Measurements from ENCODE around the gene TINAGL1.

Gene TINAGL1

GRCh38 chr1:31591425-31592093 lies 15.2 kb downstream of the TINAGL1 start:
- H3K27ac ChIP-seq (ENCODE audit: low read depth, low read length): peak overlapping the region; percentile 70
- peaks cover 11% of the 10 kb centered on the region for H3K4me1 ChIP-seq (ENCODE audit: control insufficient read depth, insufficient read depth, low read length)
- no peaks in the 10 kb centered on the region for H3K27me3 ChIP-seq (ENCODE audit: control insufficient read depth, insufficient read depth, low read length)
- H3K9ac ChIP-seq (ENCODE audit: low read length): no peak overlapping the region
- peak overlapping the region; percentile 39 for H3K4me3 ChIP-seq (ENCODE audit: low read length)
- no peaks in the 10 kb centered on the region for H3K36me3 ChIP-seq (ENCODE audit: control insufficient read depth, insufficient read depth, low read length)

GRCh38 chr1:31592132-31592531 lies 15.8 kb downstream of the TINAGL1 start:
- H3K36me3 ChIP-seq (ENCODE audit: control insufficient read depth, insufficient read depth, low read length): no peaks in the 10 kb centered on the region
- H3K4me3 ChIP-seq (ENCODE audit: low read length): peak overlapping the region; percentile 39
- H3K9ac ChIP-seq (ENCODE audit: low read length): no peak overlapping the region
- H3K4me1 ChIP-seq (ENCODE audit: control insufficient read depth, insufficient read depth, low read length): peaks cover 11% of the 10 kb centered on the region
- H3K27ac ChIP-seq (ENCODE audit: low read depth, low read length): peak overlapping the region; percentile 70
- H3K27me3 ChIP-seq (ENCODE audit: control insufficient read depth, insufficient read depth, low read length): no peaks in the 10 kb centered on the region

- no peak overlapping the region for H3K4me3 ChIP-seq (ENCODE audit: low read length)
- H3K4me1 ChIP-seq (ENCODE audit: control insufficient read depth, insufficient read depth, low read length): peaks cover 3% of the 10 kb centered on the region
- no peaks in the 10 kb centered on the region for H3K27me3 ChIP-seq (ENCODE audit: control insufficient read depth, insufficient read depth, low read length)
- no peak overlapping the region for H3K9ac ChIP-seq (ENCODE audit: low read length)
- H3K27ac ChIP-seq (ENCODE audit: low read depth, low read length): no peak overlapping the region
- H3K36me3 ChIP-seq (ENCODE audit: control insufficient read depth, insufficient read depth, low read length): no peaks in the 10 kb centered on the region
Measured at GRCh38 chr1:31593136-31593665, 16.9 kb downstream of the TINAGL1 start.

GRCh38 chr1:31593770-31594632 lies 17.7 kb downstream of the TINAGL1 start:
- Histone ChIP-seq H3K4me1 (ENCODE audit: control insufficient read depth, insufficient read depth, low read length) (no peaks in the 10 kb centered on the region), H3K27ac (ENCODE audit: low read depth, low read length) (no peak overlapping the region), H3K9ac (ENCODE audit: low read length) (no peak overlapping the region), H3K4me3 (ENCODE audit: low read length) (no peak overlapping the region), H3K27me3 (ENCODE audit: control insufficient read depth, insufficient read depth, low read length) (no peaks in the 10 kb centered on the region), H3K36me3 (ENCODE audit: control insufficient read depth, insufficient read depth, low read length) (no peaks in the 10 kb centered on the region)

GRCh38 chr1:31595836-31596736 lies 19.8 kb downstream of the TINAGL1 start:
- no peaks in the 10 kb centered on the region for H3K4me1 ChIP-seq (ENCODE audit: control insufficient read depth, insufficient read depth, low read length)

GRCh38 chr1:31596737-31597097 lies 20.4 kb downstream of the TINAGL1 start:
- H3K4me3 ChIP-seq (ENCODE audit: low read length): no peak overlapping the region
- no peaks in the 10 kb centered on the region for H3K27me3 ChIP-seq (ENCODE audit: control insufficient read depth, insufficient read depth, low read length)
- H3K36me3 ChIP-seq (ENCODE audit: control insufficient read depth, insufficient read depth, low read length): no peaks in the 10 kb centered on the region
- no peak overlapping the region for H3K9ac ChIP-seq (ENCODE audit: low read length)
- H3K4me1 ChIP-seq (ENCODE audit: control insufficient read depth, insufficient read depth, low read length): no peaks in the 10 kb centered on the region
- H3K27ac ChIP-seq (ENCODE audit: low read depth, low read length): no peak overlapping the region

More at GRCh38 chr1:31595836-31596736, 19.8 kb downstream of the TINAGL1 start:
- Histone ChIP-seq H3K9ac (ENCODE audit: low read length) (no peak overlapping the region), H3K36me3 (ENCODE audit: control insufficient read depth, insufficient read depth, low read length) (no peaks in the 10 kb centered on the region), H3K27me3 (ENCODE audit: control insufficient read depth, insufficient read depth, low read length) (no peaks in the 10 kb centered on the region), H3K27ac (ENCODE audit: low read depth, low read length) (no peak overlapping the region), H3K4me3 (ENCODE audit: low read length) (no peak overlapping the region)

GRCh38 chr1:31598980-31599379 lies 22.7 kb downstream of the TINAGL1 start:
- H3K27ac ChIP-seq (ENCODE audit: low read depth, low read length): no peak overlapping the region
- H3K36me3 ChIP-seq (ENCODE audit: control insufficient read depth, insufficient read depth, low read length): no peaks in the 10 kb centered on the region
- H3K27me3 ChIP-seq (ENCODE audit: control insufficient read depth, insufficient read depth, low read length): no peaks in the 10 kb centered on the region
- H3K9ac ChIP-seq (ENCODE audit: low read length): no peak overlapping the region
- H3K4me1 ChIP-seq (ENCODE audit: control insufficient read depth, insufficient read depth, low read length): no peaks in the 10 kb centered on the region
- H3K4me3 ChIP-seq (ENCODE audit: low read length): no peak overlapping the region

GRCh38 chr1:31600641-31601040 lies 24.3 kb downstream of the TINAGL1 start:
- Histone ChIP-seq H3K36me3 (ENCODE audit: control insufficient read depth, insufficient read depth, low read length) (no peaks in the 10 kb centered on the region), H3K9ac (ENCODE audit: low read length) (no peak overlapping the region), H3K4me3 (ENCODE audit: low read length) (no peak overlapping the region), H3K27ac (ENCODE audit: low read depth, low read length) (no peak overlapping the region), H3K27me3 (ENCODE audit: control insufficient read depth, insufficient read depth, low read length) (no peaks in the 10 kb centered on the region), H3K4me1 (ENCODE audit: control insufficient read depth, insufficient read depth, low read length) (no peaks in the 10 kb centered on the region)

GRCh38 chr1:31602081-31602480 lies 25.8 kb downstream of the TINAGL1 start:
- Histone ChIP-seq H3K27ac (ENCODE audit: low read depth, low read length) (no peak overlapping the region), H3K27me3 (ENCODE audit: control insufficient read depth, insufficient read depth, low read length) (no peaks in the 10 kb centered on the region), H3K4me1 (ENCODE audit: control insufficient read depth, insufficient read depth, low read length) (no peaks in the 10 kb centered on the region), H3K36me3 (ENCODE audit: control insufficient read depth, insufficient read depth, low read length) (no peaks in the 10 kb centered on the region), H3K4me3 (ENCODE audit: low read length) (no peak overlapping the region), H3K9ac (ENCODE audit: low read length) (no peak overlapping the region)

GRCh38 chr1:31605908-31606427 lies 29.7 kb downstream of the TINAGL1 start:
- Histone ChIP-seq H3K36me3 (ENCODE audit: control insufficient read depth, insufficient read depth, low read length) (no peaks in the 10 kb centered on the region), H3K4me3 (ENCODE audit: low read length) (no peak overlapping the region), H3K9ac (ENCODE audit: low read length) (no peak overlapping the region), H3K27me3 (ENCODE audit: control insufficient read depth, insufficient read depth, low read length) (no peaks in the 10 kb centered on the region), H3K4me1 (ENCODE audit: control insufficient read depth, insufficient read depth, low read length) (no peaks in the 10 kb centered on the region), H3K27ac (ENCODE audit: low read depth, low read length) (no peak overlapping the region)

GRCh38 chr1:31607360-31607759 lies 31.0 kb downstream of the TINAGL1 start:
- no peaks in the 10 kb centered on the region for H3K4me1 ChIP-seq (ENCODE audit: control insufficient read depth, insufficient read depth, low read length)
- H3K9ac ChIP-seq (ENCODE audit: low read length): no peak overlapping the region
- no peaks in the 10 kb centered on the region for H3K27me3 ChIP-seq (ENCODE audit: control insufficient read depth, insufficient read depth, low read length)
- no peak overlapping the region for H3K4me3 ChIP-seq (ENCODE audit: low read length)
- no peaks in the 10 kb centered on the region for H3K36me3 ChIP-seq (ENCODE audit: control insufficient read depth, insufficient read depth, low read length)
- H3K27ac ChIP-seq (ENCODE audit: low read depth, low read length): no peak overlapping the region
